Measurements from ENCODE around the gene PALLD.

- TF ChIP-seq CTCF (IDR thresholded peaks at IDR 0.05) = no peak
- no peak for TF ChIP-seq POLR2A (IDR thresholded peaks at IDR 0.05)
Measured at GRCh38 chr4:168496834-168497233, at the start of gene PALLD.
